Thymus (tissue), 11 donors: Measurements from ENCODE around the gene FRMPD4. TPM values are rescaled to one million over a fixed set of nuclear protein-coding genes. Genes with fewer than 3 reads are reported as not detected.
"Not testable (repeated sequence)": the region's sequence is repeated elsewhere in the genome, so short reads cannot be mapped to it uniquely, and the experiment has no call there.

Source experiments
- DNase-seq, 9 donors: peaks; one replicate each; pipeline ENCODE4 v3.0.0-alpha.2; 2013; ENCODE audit warnings: low spot score in 9 of 9, low read depth in 6 of 9, missing footprints in 1 of 9
- H3K27ac ChIP-seq, 2 donors: one replicate each; pipeline ENCODE4 v1.5.1; 2013; ENCODE audit warnings: control low read depth in 1 of 2, low read depth in 1 of 2, low read length in 1 of 2, mild to moderate bottlenecking in 1 of 2, moderate library complexity in 1 of 2
- H3K27me3 ChIP-seq, 2 donors: one replicate each; pipeline ENCODE4 v1.5.1; 2013; ENCODE audit warnings: low read length in 1 of 2; ENCODE audit not compliant: control insufficient read depth in 2 of 2, insufficient read depth in 1 of 2
- H3K36me3 ChIP-seq, 2 donors: one replicate each; pipeline ENCODE4 v1.5.1; 2013; ENCODE audit warnings: low read length in 1 of 2, mild to moderate bottlenecking in 1 of 2, moderate library complexity in 1 of 2; ENCODE audit not compliant: control insufficient read depth in 2 of 2, insufficient read depth in 2 of 2
- H3K4me1 ChIP-seq, 2 donors: one replicate each; pipeline ENCODE4 v1.5.1; 2013; ENCODE audit warnings: low read length in 2 of 2; ENCODE audit not compliant: control insufficient read depth in 2 of 2, insufficient read depth in 2 of 2
- H3K4me3 ChIP-seq, 2 donors: one replicate each; pipeline ENCODE4 v1.5.1; 2013; ENCODE audit warnings: low read length in 2 of 2, control low read depth in 1 of 2, mild to moderate bottlenecking in 1 of 2
- H3K9me3 ChIP-seq, 2 donors: one replicate each; pipeline ENCODE4 v1.5.1; 2013; ENCODE audit warnings: low read length in 1 of 2, mild to moderate bottlenecking in 1 of 2; ENCODE audit not compliant: control insufficient read depth in 2 of 2, insufficient read depth in 1 of 2
- WGBS: extraction: QIAGEN DNeasy Blood & Tissue Kit; methylation state at CpG from one replicate; pipeline ENCODE4 v1.1.7; 2013; 5-methylcytosine and 5-hydroxymethylcytosine counted together
- polyA plus RNA-seq: library from polyadenylated mRNA; stranded (reverse); fragments of 200-250 nt; gene quantifications from one replicate; pipeline ENCODE4 v1.2.3, GENCODE V29; 2013
- total RNA-seq: library from RNA; stranded (reverse); fragments of 120-200 nt; gene quantifications from one replicate; pipeline ENCODE4 v1.2.4, GENCODE V29; 2013
- donor health status: healthy.

FRMPD4 gene
- total and polyA plus RNA-seq, 2 donors = 0.05 TPM

DNA sequence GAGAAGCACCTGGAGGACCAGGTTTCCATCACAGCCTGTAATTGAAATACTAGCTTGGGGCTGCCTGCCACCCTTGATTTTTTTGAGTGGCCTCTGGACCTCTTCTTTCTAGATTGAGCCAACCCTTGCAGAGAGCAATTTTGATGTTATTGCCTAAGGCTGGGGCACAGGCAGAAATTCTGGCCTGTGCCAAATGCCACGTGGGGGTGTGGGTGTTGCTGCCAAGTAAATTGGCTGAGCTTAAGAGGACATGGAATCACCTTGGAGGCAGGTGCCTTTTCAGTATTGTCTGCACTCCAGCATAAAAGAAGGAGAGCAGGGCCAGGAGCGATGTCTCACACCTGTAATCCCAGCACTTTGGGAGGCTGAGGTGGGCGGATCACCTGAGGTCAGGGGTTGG is 366.9 kb downstream of the FRMPD4 start:
- 93% methylated on average over 3 of the region's 3 CpGs for WGBS
- no peak overlapping the region for H3K4me3 ChIP-seq
- no peak for DNase-seq

DNA sequence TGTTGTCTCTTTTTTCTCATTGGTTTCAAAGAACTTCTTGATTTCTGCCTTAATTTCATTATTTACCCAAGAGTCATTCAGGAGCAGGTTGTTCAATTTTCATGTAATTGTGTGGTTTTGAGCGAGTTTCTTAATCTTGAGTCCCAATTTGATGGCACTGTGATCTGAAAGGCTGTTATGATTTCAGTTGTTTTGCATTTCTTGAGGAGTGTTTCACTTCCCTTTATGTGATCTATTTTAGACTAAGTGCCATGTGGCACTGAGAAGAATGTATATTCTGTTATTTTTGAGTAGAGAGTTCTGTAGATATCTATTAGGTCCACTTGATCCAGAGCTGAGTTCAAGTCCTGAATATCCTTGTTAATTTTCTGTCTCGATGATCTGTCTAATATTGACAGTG is 377.1 kb downstream of the FRMPD4 start:
- not testable (repeated sequence) for H3K4me3 ChIP-seq, H3K27me3 ChIP-seq, H3K9me3 ChIP-seq, DNase-seq, H3K36me3 ChIP-seq, H3K27ac ChIP-seq, H3K4me1 ChIP-seq
- WGBS = 85% methylated on average over 2 of the region's 2 CpGs

More for the DNA sequence above, 366.9 kb downstream of the FRMPD4 start:
- Histone ChIP-seq H3K4me1 (no peaks in the 10 kb centered on the region), H3K27me3 (no peaks in the 10 kb centered on the region), H3K9me3 (no peaks in the 10 kb centered on the region), H3K36me3 (no peaks in the 10 kb centered on the region), H3K27ac (no peak overlapping the region)

DNA sequence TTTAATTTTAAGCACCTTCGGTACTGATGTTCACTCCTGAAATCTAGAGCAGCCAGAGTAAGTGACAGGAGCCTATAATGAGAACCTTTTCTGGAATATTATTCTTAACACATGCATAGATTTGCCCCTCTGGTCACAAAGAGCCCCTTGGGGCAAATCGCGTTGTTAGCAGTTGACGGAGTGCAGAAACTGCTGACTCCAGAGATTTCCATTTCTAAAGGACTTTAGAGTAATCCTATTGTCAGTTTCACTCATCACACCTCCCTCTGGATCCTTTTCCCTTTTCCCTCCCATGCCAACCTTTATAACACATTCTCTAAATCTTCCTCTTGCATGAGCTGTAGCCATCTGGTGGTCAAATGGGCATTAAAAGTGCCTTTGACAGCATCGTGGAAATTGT is 388.0 kb downstream of the FRMPD4 start:
- no peak for DNase-seq
- H3K4me1 ChIP-seq = no peaks in the 10 kb centered on the region
- H3K36me3 ChIP-seq = no peaks in the 10 kb centered on the region
- no peaks in the 10 kb centered on the region for H3K27me3 ChIP-seq
- H3K4me3 ChIP-seq = no peak overlapping the region
- WGBS = 37% methylated on average over 5 of the region's 5 CpGs
- no peaks in the 10 kb centered on the region for H3K9me3 ChIP-seq
- no peak overlapping the region for H3K27ac ChIP-seq

DNA sequence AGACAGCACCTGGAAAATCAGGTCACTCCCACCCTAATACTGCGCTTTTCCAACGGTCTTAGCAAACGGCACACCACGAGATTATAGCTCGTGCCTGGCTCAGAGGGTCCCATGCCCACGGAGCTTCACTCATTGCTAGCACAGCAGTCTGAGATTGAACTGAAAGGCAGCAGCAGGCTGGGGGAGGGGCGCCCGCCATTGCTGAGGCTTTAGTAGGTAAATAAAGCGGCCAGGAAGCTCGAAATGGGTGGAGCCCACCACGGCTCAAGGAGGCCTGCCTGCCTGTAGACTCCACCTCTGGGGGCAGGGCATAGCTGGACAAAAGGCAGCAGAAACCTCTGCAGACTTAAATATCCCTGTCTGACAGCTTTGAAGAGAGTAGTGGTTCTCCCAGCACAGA is 399.8 kb downstream of the FRMPD4 start:
- not testable (repeated sequence) for H3K4me1 ChIP-seq, DNase-seq, H3K27ac ChIP-seq, H3K36me3 ChIP-seq, H3K27me3 ChIP-seq, H3K9me3 ChIP-seq, H3K4me3 ChIP-seq
- 90% methylated on average over 10 of the region's 11 CpGs for WGBS

DNA sequence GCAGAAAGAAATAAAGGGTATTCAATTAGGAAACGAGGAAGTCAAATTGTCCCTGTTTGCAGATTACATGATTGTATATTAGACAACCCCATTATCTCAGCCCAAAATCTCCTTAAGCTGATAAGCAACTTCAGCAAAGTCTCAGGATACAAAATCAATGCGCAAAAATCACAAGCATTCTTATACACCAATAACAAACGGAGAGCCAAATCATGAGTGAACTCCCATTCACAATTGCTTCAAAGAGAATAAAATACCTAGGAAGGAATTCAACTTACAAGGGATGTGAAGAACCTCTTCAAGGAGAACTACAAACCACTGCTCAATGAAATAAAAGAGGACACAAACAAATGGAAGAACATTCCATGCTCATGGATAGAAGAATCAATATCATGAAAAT is 404.0 kb downstream of the FRMPD4 start:
- 88% methylated on average over 3 of the region's 3 CpGs for WGBS

GRCh38 chrX:12548341-12548740 is 410.1 kb downstream of the FRMPD4 start:
- Histone ChIP-seq H3K27me3 (no peaks in the 10 kb centered on the region), H3K4me3 (no peak overlapping the region), H3K36me3 (no peaks in the 10 kb centered on the region), H3K27ac (no peak overlapping the region), H3K4me1 (no peaks in the 10 kb centered on the region), H3K9me3 (no peaks in the 10 kb centered on the region)
- WGBS = 84% methylated on average over 3 of the region's 3 CpGs
- DNase-seq = no peak

More for the DNA sequence above, 404.0 kb downstream of the FRMPD4 start:
- not testable (repeated sequence) for DNase-seq, H3K27me3 ChIP-seq, H3K27ac ChIP-seq, H3K36me3 ChIP-seq, H3K4me3 ChIP-seq, H3K4me1 ChIP-seq, H3K9me3 ChIP-seq

- H3K9me3 ChIP-seq = no peaks in the 10 kb centered on the region
- DNase-seq = peak in 2 of 9 donors; percentile 0 to 19
- 11% methylated on average over 1 of the region's 1 CpG for WGBS
- no peaks in the 10 kb centered on the region for H3K4me1 ChIP-seq
- no peaks in the 10 kb centered on the region for H3K36me3 ChIP-seq
- H3K27me3 ChIP-seq = no peaks in the 10 kb centered on the region
- H3K4me3 ChIP-seq = no peak overlapping the region
- no peak overlapping the region for H3K27ac ChIP-seq
These were observed 410.5 kb downstream of the FRMPD4 start for GRCh38 chrX:12548746-12549145.

- Histone ChIP-seq H3K27ac (no peak overlapping the region), H3K9me3 (no peaks in the 10 kb centered on the region), H3K36me3 (no peaks in the 10 kb centered on the region), H3K4me3 (no peak overlapping the region), H3K4me1 (no peaks in the 10 kb centered on the region), H3K27me3 (no peaks in the 10 kb centered on the region)
- DNase-seq = no peak
These were observed 415.9 kb downstream of the FRMPD4 start for GRCh38 chrX:12554206-12554605.

DNA sequence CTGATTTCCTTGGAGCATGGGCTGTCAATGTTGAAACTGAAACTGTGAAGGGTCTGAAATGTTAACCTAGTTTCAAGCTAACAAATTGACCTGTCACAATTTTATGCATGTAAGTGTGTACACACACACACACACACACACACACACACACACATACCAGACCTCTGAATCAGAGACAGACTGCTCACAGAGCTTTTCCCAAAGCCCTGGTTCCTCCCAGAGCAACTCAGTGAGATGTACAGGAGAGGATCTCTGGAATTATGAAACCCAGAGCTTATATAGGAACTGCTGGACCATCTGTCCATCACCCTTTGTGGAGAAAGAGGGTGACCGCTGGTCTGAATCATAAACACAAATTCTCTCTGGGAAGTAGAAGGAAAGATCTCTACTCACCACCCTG is 424.8 kb downstream of the FRMPD4 start:
- H3K4me3 ChIP-seq = no peak overlapping the region
- no peak overlapping the region for H3K27ac ChIP-seq
- no peaks in the 10 kb centered on the region for H3K4me1 ChIP-seq
- no peaks in the 10 kb centered on the region for H3K27me3 ChIP-seq
- DNase-seq = no peak
- no peaks in the 10 kb centered on the region for H3K9me3 ChIP-seq
- no peaks in the 10 kb centered on the region for H3K36me3 ChIP-seq
- 93% methylated on average over 1 of the region's 1 CpG for WGBS

DNA sequence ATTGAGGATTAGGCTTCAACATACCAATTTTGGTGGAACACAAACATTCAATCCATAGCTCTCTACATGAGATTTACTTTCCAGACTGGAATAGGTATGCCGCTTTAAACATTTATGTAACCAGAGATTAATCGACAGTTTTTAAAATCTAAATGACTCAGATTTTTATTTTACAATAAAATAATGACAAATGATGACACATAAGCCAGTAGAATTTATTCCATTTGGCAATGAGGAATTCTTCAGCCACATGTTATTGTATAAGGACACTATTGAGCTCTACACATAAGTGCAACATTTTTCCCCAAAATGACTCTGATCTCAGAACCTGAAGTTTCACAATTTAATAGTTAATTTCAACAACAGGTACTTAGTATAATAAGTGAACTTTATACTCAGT is 425.9 kb downstream of the FRMPD4 start:
- Histone ChIP-seq H3K27ac (no peak overlapping the region), H3K4me1 (no peaks in the 10 kb centered on the region), H3K4me3 (no peak overlapping the region), H3K27me3 (no peaks in the 10 kb centered on the region), H3K9me3 (no peaks in the 10 kb centered on the region), H3K36me3 (no peaks in the 10 kb centered on the region)
- no peak for DNase-seq
- 99% methylated on average over 2 of the region's 2 CpGs for WGBS
